Renal cortex interstitium (tissue), 11 donors: ENCODE results near the gene VILL. TPM values are rescaled to one million over a fixed set of nuclear protein-coding genes. Genes with fewer than 3 reads are reported as not detected.
"Not testable (repeated sequence)": the region's sequence is repeated elsewhere in the genome, so short reads cannot be mapped to it uniquely, and the experiment has no call there.

Experiments used
- DNase-seq, 11 donors: peaks; one replicate each; pipeline ENCODE4 v3.0.0-alpha.2; 2013; ENCODE audit warnings: low read depth in 9 of 11, low spot score in 4 of 11; ENCODE audit errors: extremely low read depth in 1 of 11
- polyA plus RNA-seq, 3 donors: library from polyadenylated mRNA; unstranded; fragments of 120-200 nt; gene quantifications; one replicate each; pipeline ENCODE4 v1.2.1, GENCODE V29; 2013; ENCODE audit not compliant: insufficient read length in 3 of 3

Gene VILL
- polyA plus RNA-seq, 3 donors: 9.3 to 13.9 (median 12.2) TPM

DNA sequence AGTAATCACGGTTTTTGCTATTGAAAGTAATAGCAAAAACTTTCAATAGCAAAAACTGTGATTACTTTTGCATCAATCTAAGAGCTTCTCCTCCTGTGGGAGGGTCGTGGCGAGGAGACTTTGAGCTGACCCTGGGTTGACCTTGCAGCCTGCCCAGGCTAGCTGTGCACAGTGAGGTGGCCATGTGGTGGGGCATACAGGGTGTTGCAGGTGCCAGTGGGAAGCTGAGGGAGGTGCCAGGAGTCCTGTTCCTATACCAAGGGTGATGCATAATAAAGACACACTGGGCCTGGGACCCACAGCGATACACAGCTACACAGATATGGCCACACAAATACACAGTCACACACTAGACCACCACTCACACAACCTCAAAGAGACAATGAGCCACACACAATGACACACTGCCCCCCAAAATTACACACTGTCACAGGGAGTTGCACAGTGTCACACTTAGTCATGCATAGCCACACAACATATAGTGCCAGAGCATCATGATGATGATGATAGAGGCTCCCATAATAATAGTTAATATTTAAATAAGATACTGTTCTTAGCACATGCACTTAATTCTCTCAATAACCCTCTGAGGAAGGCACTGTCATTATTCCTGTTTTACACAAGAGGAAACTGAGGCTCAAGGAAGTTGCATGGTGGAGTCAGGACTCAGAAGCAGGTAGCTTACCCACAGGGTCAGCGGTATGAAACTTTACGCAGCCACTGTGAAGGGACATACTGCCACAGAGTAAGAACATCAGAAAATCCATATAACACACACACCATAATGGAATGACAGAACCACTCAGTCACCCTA lies 32.5 kb downstream of the VILL start:
- no peak for DNase-seq

DNA sequence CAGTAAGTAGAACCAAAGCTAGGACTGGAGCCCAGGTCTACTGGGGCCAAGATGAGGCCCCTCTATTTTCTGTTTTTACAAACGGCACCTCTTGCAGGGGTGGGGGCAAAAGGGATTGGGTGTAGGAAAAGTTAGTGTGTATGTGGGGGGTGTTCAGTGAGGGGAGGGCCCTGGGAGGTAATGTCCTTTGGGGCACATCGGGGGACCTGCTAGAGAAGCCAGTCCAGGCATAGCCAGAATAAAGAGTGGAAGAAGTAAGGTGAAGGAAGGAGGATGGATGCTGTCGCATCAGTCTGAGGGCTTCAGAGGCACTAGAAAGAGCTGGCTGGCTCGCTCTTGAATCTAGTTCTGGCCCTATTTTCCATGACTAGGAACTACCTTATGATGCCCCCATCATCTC lies 36.3 kb downstream of the VILL start:
- DNase-seq: no peak

DNA sequence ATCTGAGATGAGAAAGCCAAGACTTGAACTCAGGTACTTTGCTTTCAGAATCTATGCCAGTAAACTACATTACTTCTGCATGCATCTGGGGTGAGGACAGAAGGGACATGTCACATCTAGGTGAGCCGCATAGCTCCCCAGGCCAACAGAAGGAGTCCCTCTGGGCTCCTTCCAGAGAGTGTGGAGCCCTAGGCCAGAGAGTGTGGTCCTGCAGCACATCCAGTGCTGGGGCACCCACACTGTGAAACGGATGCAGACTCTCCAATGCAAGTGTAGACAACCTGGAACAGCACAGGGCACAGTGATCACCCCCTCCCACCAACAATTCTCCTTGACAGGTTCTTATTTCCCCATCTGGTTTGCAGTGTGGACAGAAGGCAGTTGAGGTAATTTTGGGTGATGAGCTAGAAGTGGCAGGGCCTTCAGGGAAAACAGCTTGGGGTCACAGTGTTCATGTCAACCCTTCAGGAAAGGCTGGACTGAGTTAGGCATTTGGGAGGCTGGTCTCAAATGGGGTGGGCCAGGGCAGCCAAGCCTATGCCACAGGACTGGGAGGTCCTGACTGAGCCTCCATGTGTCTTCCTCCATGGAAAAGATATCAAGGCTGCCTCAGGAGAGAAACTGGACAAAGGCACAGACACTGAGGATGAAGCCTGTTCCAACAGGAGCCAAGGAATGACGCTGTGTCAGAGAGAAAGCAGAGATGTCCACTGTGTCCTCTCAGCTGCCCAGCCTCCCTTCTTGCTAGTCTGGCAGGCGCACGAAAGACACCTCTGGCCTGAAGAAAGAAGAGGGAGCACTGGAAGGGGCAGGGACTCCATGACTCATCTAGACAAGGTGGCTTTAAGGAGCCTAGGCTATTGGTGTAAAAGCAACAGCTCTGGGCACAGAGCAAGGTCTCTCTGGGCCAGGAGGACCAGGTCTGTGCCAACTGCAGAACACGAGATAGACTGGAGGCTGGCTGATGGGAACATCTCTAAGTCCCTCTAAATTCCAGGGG lies 37.2 kb downstream of the VILL start:
- no peak for DNase-seq

DNA sequence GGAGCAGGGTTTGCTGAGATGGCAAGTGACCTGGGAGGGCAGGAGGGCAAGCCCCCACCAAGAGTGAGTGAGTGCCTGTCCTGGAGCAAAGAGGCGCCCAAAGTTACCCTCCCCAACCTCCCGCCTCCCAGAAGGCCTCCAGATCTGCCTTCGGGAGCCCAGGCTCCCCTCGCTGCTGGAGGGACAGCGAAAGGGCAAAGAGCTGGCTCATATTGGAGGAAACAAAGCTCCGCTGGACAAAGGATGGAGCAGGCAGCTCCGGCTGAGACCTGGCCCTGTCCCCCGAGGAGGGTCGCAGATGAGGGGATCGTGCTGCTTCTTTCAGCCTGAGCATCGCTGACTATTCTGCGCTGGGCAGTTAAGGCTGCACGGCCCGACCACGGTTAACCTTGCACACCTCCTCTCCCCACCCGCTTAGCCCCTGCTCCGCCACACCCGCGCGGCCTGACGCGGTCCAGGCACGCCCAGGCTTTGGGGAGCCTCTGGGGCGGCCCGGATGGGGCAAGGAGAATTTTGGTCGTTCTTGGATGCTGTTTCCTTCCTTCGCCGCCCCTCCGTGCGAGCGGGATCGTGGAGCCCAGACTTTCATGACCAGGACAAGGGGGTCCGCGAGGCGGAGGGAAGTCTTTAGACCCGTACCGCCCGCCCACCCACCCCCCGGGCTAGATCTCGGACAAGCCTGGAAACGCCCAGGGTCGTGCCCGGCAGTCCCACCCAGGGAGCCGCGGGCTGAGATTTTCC lies 38.2 kb downstream of the VILL start:
- DNase-seq: no peak

DNA sequence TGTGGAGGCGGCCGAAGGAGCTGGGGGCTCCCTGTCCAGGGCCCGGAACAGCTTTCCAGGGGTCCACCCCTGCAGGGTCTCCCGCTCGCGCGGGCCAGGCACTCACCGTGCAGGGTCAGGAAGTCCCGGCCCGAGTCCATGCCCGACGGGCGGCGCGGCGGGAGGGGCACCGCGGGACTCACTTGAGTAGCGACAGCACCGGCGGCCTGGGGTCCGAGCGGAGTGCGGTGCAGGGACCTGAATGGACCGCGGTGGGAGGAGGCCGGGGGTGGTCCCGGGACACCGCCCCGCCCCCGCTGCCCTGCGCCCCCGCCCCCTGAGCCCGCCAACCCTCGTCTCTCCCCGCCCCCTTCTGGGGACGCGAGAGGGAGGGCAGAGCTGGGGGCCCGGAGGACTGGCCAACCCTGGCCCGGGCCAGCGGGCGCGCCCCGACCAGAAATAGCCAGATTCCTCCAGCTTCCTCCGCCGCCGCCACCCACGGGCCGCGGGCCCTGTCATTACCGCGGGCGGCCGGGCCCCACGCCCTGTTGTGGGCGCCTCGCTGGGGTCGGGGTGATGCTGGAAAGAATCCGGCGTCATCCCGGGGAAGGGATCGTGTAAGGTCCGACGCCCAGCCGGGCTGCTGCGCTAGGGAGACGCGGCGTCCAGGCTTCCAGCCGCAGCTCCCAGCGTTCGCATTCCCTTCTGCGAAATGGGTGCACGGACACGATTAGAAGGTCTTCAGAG lies 39.0 kb downstream of the VILL start, which contains the start of gene PLCD1:
PLCD1 (minus strand) TSS at position 243 of the 726 bp plus-strand sequence; CDS start at position 140, 103 bp downstream.
- peak in 7 of 11 donors; percentile 54 to 79 (median 73) for DNase-seq

DNA sequence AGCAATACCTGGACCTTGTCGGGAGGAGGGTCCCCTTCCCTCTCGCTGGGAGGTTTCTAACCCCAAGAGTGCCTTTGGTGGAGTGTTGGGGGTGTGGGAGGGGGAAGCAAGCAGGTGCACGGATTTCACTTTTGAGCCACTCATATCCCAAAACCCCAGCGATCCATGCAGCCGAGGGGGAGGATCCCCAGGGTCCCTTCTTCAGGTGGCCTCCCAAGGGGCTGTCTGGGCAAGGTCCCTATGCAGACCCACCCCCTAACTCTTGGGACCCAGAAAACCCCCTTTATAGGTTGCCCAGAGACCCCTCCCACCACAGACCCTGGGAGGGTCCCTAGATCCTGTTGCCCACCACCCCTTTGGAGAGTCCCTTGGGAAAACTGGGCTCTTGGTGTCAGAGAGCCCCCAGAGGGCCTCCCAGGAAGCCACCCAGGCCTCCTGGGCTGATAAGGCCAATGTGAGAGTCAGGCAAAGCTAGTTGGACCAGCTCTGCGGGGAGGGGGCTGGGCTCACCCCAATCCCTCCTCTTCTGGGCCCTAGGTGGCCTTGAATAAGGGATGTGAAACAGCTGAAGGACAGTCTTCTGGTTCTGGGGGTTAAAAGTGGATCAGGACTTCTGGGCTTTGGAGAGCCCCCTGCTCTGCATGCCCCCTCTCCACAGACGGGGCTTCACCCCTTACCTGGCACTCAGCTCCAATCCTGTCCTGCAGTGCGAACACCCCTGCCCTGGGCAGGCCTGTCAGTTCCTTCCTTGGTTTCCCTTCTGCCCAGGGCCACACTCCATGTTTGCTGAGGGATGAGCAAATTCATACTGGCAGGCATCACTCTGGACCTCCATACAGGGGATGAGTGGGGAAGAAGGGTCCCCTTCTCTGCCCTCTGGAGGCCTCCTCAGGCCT lies 39.8 kb downstream of the VILL start:
- DNase-seq: no peak

DNA sequence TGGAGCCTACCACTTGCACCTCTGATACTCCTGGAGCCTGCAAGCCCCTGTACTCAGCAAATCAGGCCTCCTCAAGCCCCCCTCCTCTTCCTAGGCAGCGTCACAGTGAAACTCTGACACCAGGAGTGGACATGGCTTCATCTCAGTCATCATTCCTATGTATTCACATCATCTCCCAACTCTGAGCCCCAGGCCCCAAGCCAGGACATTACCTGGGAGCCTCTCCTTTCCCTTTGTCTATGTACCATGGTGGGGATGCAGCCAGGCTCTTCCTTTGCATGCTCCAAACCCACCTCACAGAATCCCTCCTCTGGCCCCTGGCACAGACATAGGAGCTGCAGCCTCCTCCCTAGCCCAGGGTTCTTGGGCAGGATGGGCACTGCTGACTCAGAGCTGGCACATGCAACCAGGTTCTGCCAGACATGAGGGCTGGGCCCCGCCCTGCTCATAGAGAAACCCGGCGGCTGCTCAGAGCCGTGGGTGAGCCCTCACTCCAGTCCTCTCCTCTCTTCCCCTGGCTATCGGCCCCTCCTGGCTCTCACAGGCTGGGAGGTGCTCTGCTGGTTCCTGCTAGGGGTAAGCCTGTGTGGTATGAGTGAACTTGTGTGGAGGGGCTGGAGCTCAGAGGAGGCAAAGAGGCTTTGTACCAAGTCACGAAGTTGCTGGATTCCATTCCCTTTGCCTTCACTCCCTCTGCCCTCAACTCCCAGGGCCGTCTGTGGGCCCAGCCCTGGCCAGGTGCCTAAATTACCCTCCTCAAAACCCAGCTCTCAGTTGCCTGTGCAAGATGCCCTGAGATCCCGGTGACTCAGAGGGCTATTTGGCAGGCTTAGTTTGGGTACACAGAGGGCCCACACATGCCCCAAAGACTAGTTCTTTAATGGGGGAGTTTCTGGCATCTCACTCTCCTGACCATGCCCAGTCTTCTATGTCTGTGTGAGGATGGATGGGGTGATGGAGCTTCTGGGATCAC lies 40.7 kb downstream of the VILL start:
- no peak for DNase-seq

DNA sequence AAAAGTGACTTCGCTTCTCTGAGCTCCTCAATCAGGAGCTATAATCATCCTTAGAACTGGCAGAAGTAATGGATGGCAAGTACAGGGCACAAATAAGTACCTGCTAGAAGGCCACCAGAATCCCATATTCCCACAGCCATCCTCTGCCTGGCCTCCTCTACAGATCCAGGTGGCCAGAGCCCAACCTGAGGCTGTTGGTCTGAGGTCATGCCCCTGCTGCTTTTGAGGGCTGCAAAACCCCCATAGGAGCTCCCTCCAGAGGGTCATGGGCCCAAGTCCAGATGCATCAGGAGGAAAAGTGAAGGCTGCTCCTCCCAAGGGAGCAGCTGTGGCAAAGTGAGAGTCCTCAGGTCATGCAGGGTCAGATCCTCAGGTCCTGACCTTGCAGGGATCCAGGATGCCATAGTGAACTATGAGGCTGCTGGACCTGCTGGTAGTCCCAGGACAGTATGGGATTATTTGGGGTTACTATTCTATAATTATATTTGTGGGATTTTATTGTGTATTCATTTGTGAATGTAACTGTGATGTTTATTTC lies 41.8 kb downstream of the VILL start:
- no peak for DNase-seq

DNA sequence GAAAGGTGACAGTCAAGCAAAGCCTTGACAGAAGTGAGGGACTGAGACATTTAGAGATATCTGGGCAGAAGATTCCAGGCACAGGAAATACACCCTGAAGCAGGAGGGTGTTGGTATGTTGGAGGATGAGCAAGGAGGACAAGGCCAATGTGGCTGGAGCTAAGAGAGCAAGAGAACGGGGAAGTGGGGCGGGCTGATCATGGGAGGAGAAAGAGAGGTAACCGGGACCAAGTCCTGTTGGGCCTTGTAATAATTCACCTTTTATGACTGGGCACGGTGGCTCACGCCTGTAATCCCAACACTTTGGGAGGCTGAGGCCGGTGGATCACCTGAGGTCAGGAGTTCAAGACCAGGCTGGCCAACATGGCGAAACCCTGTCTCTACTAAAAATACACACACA lies 43.0 kb downstream of the VILL start:
- not testable (repeated sequence) for DNase-seq

DNA sequence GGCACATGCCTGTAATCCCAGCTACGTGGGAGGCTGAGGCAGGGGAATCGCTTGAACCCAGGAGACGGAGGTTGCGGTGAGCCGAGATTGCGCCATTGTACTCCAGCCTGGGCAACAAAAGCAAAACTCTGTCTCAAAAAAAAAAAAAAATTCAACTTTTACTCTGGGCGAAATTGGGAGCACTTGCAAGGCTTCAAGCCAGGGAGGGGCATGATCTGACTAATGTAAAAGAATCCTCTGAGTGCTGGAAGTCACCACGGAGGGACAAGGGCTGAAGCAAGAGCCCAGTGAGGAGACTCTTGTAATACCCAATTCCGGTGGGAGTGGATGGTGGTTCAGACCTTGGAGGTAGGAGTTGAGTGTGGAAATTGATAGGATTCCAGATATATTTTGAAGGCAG lies 43.7 kb downstream of the VILL start:
- not testable (repeated sequence) for DNase-seq

DNA sequence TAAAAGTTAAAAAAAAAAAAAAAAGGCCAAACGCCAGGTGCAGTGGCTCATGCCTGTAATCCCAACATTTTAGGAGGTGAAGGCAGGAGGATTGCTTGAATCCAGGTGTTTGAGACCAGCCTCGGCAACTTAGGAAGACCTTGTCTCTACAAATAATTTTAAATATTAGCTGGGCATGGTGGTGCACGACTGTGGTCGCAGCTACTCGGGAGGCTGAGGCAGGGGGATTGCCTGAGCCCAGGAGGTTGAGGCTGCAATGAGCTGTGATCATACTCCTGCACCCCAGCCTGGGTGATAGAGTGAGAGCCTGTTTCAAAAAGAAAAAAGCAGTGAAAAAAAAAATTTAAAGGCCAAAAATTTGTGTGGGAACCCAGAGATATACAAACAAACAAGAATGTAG lies 45.7 kb downstream of the VILL start:
- DNase-seq: no peak

DNA sequence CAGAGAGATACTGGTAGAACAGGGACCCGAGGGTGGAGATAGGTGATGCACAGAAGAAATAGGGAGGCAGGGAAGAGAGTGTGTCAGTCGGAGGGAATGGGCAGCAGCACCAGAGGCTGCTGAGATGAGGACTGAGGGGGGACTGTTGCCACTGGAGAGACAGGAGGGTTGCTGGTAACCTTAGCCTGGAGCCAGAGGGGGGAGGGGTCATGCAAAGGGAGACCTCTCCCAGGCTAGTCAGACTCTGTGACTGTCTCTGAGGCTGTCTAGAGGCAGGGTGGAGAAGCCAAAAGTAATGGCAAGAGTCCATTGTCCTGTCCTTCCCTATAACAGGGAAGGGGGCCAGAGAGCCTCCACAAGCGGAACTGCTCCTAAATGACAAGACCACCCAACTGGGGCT lies 46.3 kb downstream of the VILL start:
- DNase-seq: no peak

DNA sequence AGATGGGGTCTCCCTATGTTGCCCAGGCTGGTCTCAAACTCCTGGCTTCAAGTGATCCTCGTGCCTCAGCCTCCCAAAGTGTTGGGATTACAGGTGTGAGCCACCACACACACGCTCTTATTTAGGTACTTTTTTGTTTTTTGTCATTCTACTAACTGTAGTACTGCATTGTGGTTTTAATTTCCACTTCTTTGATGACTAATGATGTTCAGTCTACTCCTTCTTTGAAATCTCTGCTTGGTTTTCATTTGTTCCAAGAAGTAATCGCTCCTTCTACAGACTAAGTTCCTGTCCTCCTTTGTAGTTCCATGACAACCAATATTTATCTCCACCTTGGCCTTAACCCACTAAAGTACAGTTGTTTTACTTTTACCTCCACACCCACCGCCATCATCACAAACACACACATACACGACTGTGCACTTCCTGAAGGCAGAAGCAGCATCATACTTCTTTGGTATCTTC lies 47.9 kb downstream of the VILL start:
- no peak for DNase-seq

DNA sequence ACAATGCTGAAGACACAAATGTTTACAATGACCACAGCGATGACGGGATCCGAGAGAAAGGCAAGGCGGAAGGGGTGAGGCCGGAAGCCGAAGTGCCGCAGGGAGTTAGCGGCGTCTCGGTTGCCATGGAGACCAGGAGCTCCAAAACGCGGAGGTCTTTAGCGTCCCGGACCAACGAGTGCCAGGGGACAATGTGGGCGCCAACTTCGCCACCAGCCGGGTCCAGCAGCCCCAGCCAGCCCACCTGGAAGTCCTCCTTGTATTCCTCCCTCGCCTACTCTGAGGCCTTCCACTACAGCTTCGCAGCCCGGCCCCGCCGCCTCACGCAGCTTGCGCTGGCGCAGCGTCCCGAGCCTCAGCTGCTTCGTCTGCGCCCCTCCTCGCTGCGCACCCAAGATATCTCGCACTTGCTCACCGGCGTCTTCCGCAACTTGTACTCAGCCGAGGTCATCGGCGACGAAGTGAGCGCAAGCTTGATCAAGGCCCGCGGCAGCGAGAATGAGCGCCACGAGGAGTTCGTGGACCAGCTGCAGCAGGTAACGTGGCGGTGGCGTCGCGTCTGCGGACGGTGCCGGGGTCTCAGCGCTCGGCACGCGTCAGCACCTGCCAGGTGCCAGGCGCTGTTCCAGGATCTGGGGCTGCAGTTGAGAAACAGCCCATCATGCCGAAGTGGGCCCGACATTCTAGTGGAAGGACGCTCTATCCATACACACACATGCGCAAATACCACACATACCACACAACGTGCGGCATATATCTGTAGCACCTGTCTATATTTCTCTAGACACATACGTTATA lies 48.7 kb downstream of the VILL start, which contains the start of gene DLEC1:
DLEC1 (plus strand) TSS at position 108 of the 798 bp plus-strand sequence; CDS start at position 126, 18 bp downstream.
- peak in 4 of 11 donors; percentile 46 to 55 (median 49) for DNase-seq

DNA sequence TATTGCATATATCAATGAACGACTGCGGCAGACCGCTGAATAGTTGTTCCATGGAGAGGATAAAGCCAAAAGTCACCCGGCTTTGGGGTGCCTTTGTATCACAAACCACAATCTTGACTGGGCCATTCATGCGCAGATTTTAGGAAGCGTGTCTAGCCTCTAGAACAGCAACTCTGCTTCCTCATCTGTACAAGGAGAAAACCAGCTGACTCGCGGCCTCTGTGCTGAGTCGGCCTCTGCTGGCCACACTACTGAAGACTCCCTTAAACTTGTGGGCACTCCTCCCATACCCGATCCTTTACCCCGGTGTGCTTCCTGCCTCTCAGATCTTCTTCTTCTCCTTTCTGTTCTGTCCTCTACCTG lies 49.3 kb downstream of the VILL start:
- no peak for DNase-seq
